GM23248 (cell line): Measurements from ENCODE around the gene B4GALT5. TPM values are rescaled to one million over a fixed set of nuclear protein-coding genes. Genes with fewer than 3 reads are reported as not detected.

Source experiments
- DNase-seq: peaks from one replicate; pipeline ENCODE4 v3.0.0-alpha.2; 2015
- H2AFZ ChIP-seq: fragments of 200-600 bp; sonication (generic); 2 replicates; pipeline ENCODE4 v1.6.1; 2016; ENCODE audit warnings: antibody characterized with exemption
- H3F3A ChIP-seq: fragments of 200-600 bp; sonication (generic); 2 replicates; pipeline ENCODE4 v1.6.1; 2016; ENCODE audit warnings: mild to moderate bottlenecking, antibody characterized with exemption, mixed run types; ENCODE audit not compliant: insufficient read depth
- H3K27ac ChIP-seq: fragments of 200-600 bp; sonication (generic); 2 replicates; pipeline ENCODE4 v1.5.1; 2016; ENCODE audit warnings: mild to moderate bottlenecking
- H3K27me3 ChIP-seq: fragments of 200-600 bp; sonication (generic); replicated peaks from 2 replicates; pipeline ENCODE4 v1.6.1; 2016; ENCODE audit warnings: mild to moderate bottlenecking; ENCODE audit not compliant: insufficient read depth
- H3K36me3 ChIP-seq: fragments of 200-600 bp; sonication (generic); 2 replicates; pipeline ENCODE4 v1.6.1; 2016; ENCODE audit warnings: low read depth, mild to moderate bottlenecking
- H3K4me1 ChIP-seq: fragments of 200-600 bp; sonication (generic); 2 replicates; pipeline ENCODE4 v1.6.1; 2016; ENCODE audit warnings: mild to moderate bottlenecking; ENCODE audit not compliant: insufficient read depth
- H3K4me2 ChIP-seq: fragments of 200-600 bp; sonication (generic); one replicate; pipeline ENCODE4 v1.6.1; 2016; ENCODE audit warnings: mild to moderate bottlenecking; ENCODE audit not compliant: unreplicated experiment
- H3K4me3 ChIP-seq: fragments of 200-600 bp; sonication (generic); 2 replicates; pipeline ENCODE4 v1.5.1; 2016; ENCODE audit warnings: mild to moderate bottlenecking
- H3K79me2 ChIP-seq: fragments of 200-600 bp; sonication (generic); 2 replicates; pipeline ENCODE4 v1.6.1; 2016; ENCODE audit warnings: mild to moderate bottlenecking; ENCODE audit not compliant: insufficient read depth
- H3K9ac ChIP-seq: fragments of 200-600 bp; sonication (generic); 2 replicates; pipeline ENCODE4 v1.6.1; 2016; ENCODE audit warnings: mild to moderate bottlenecking
- H3K9me2 ChIP-seq: fragments of 200-600 bp; sonication (generic); 2 replicates; pipeline ENCODE4 v1.6.1; 2016; ENCODE audit warnings: mixed run types, mild to moderate bottlenecking, moderate library complexity; ENCODE audit not compliant: insufficient read depth
- H3K9me3 ChIP-seq: fragments of 200-600 bp; sonication (generic); one replicate; pipeline ENCODE4 v1.6.1; 2017; ENCODE audit warnings: low read depth
- H4K20me1 ChIP-seq: fragments of 200-600 bp; sonication (generic); 2 replicates; pipeline ENCODE4 v1.6.0; 2016; ENCODE audit not compliant: insufficient read depth
- EZH2 ChIP-seq: fragments of 200-600 bp; sonication (generic); IDR thresholded peaks from 2 replicates; pipeline ENCODE4 v1.6.1; 2018; ENCODE audit warnings: antibody characterized with exemption, mild to moderate bottlenecking; ENCODE audit not compliant: insufficient read depth, poor library complexity, severe bottlenecking
- EZH2phosphoT487 ChIP-seq: fragments of 200-600 bp; sonication (generic); IDR thresholded peaks from 2 replicates; pipeline ENCODE4 v1.6.1; 2018; ENCODE audit warnings: antibody characterized with exemption, moderate library complexity, mild to moderate bottlenecking, low read depth; ENCODE audit not compliant: insufficient read depth
- WGBS, 2 experiments: methylation state at CpG; one replicate each; pipeline ENCODE4 v1.1.6; 2015 to 2017; ENCODE audit warnings: low lambda C conversion rate in 2 of 2, low coverage in 1 of 2; ENCODE audit errors: missing lambda C conversion rate in 2 of 2; 5-methylcytosine and 5-hydroxymethylcytosine counted together
- in situ Hi-C: fragments of 300-500 bp; cut with MboI; formaldehyde crosslinking; loops from 2 replicates; pipeline ENCODE4 v1.15.0; 2020
- polyA plus RNA-seq: library from polyadenylated mRNA; unstranded; fragments of >200 nt; fragmentation: Nextera tagmentation; extraction: Ambion mirVana; gene quantifications from 2 replicates; pipeline ENCODE4 v1.2.1, GENCODE V29; 2016
- total RNA-seq: library from RNA; depleted of rRNA; stranded (reverse); fragments of >200 nt; shearing (Covaris generic); gene quantifications from 2 replicates; pipeline ENCODE4 v1.2.3, GENCODE V29; 2014

B4GALT5 gene
- total and polyA plus RNA-seq, 2 experiments from 2014 or later, result 4.2 to 16.9 TPM

DNA sequence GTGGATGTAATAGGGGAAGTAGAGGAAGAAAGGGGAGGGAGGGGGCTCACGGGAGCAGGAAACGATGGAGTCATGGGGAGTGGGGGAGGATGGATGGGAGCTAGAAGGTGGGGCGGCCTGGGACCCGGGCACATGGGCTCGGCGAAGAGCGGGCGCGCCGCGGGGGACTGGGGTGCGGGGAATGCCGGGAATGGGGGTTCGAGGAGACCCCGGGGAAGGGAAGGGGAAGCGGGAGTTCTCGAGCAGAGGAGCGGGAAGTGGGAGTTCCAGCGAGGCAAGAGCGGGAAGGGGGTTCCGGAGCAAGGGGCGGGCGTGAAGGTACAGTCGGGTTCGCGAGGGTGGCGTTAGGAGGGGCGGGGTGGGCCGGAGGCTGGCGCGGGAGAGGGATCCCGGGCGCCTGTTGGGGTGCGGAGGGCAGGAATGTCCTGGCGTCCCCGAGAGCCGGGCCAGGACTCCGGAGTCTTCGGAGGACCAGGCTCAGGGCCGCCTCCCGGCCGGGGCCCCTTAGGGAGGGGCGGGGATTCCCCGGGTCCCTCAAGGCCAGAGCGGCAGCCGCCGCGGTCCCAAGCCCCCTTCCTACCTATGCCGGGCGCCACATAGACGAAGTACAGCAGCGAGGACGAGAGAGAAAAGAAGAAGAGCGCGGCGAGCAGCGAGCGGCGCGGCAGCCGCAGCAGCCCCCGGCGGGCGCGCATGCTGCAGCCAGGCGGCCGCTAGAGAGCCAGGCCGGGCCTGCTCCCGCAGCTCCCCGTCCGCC lies 504 bp downstream of the B4GALT5 start:
- H3K79me2 ChIP-seq, result peaks cover 60% of the 10 kb centered on the region
- H3K36me3 ChIP-seq, result no peaks in the 10 kb centered on the region
- no peaks in the 10 kb centered on the region for H3K27me3 ChIP-seq
- no peaks in the 10 kb centered on the region for H3K9me3 ChIP-seq
- peaks cover 17% of the 10 kb centered on the region for H3K4me1 ChIP-seq
- WGBS, 2 experiments, result 2% methylated on average over 12 to 55 of the region's 71 CpGs
- no peaks in the 10 kb centered on the region for H3K9me2 ChIP-seq
- H2AFZ ChIP-seq, result peak overlapping the region; percentile 72
- in situ Hi-C loops, result no loop called here
- peak overlapping the region; percentile 34 for H3K27ac ChIP-seq
- peak overlapping the region; percentile 91 for H3K9ac ChIP-seq
- DNase-seq, result no peak
- no peaks in the 10 kb centered on the region for H4K20me1 ChIP-seq
- peak overlapping the region; percentile 85 for H3K4me3 ChIP-seq
- H3F3A ChIP-seq, result peaks cover 8% of the 10 kb centered on the region
- peak overlapping the region; percentile 87 for H3K4me2 ChIP-seq
- no peak for TF ChIP-seq EZH2phosphoT487
- TF ChIP-seq EZH2, result no peak

DNA sequence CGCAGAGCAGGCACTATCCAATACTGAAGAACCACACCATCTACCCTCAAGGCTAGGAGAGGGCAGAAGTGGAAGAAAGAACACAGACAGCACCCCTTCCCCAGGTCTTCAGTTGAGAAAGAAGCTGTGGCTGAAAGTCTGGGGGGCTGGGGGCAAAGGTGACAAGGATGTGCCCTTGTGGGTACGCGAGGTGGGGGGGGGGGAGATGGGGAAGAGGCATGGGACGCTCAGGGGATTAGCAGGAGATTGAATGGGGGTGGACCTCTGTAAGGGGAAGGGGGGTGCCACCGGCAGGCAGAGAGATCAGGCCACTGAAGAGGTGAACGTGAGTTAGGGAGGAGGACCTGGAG lies 1.1 kb downstream of the B4GALT5 start:
- Histone ChIP-seq H3K4me3 (peak overlapping the region; percentile 85), H3K9me3 (no peaks in the 10 kb centered on the region), H3K79me2 (peaks cover 66% of the 10 kb centered on the region), H3K4me1 (peaks cover 17% of the 10 kb centered on the region), H4K20me1 (no peaks in the 10 kb centered on the region), H3F3A (peaks cover 8% of the 10 kb centered on the region), H3K4me2 (peak overlapping the region; percentile 87), H3K9ac (peak overlapping the region; percentile 91), H3K36me3 (no peaks in the 10 kb centered on the region), H2AFZ (peak overlapping the region; percentile 72), H3K27me3 (no peaks in the 10 kb centered on the region), H3K27ac (no peak overlapping the region), H3K9me2 (no peaks in the 10 kb centered on the region)
- no peak for DNase-seq
- TF ChIP-seq EZH2 (no peak), EZH2phosphoT487 (no peak)
- WGBS, 2 experiments, result 1 to 2% methylated on average over 3 to 6 of the region's 6 CpGs
- in situ Hi-C loops, result no loop called here

DNA sequence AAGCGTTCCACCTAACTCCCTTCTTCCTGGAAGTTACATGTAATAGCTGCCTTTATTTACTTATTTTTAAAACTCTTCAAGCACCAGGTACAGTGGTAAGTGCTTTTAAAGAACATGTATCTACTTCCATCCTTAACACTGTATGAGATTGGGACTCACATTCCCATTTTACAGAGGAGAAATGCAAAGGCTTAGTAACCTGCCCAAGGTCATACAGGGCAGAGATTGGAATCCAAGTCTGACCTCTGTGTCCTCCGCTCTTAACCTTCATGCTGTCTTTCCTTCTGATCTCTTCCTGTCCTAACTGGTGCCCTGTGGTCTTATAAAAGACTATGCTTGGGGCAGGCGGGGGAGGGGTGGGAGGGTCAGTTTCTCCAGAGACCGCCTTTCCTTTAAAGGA lies 1.6 kb downstream of the B4GALT5 start:
- Histone ChIP-seq H3K36me3 (no peaks in the 10 kb centered on the region), H3K27ac (no peak overlapping the region), H3K9ac (peak overlapping the region; percentile 91), H3K79me2 (peaks cover 71% of the 10 kb centered on the region), H3K9me3 (no peaks in the 10 kb centered on the region), H3K4me1 (peaks cover 18% of the 10 kb centered on the region), H3K9me2 (no peaks in the 10 kb centered on the region), H3K4me3 (peak overlapping the region; percentile 85), H4K20me1 (no peaks in the 10 kb centered on the region; the same call in 1 of the 2 replicates), H3K27me3 (no peaks in the 10 kb centered on the region), H2AFZ (no peak overlapping the region), H3K4me2 (peak overlapping the region; percentile 87), H3F3A (peaks cover 12% of the 10 kb centered on the region)
- WGBS, 2 experiments, result 28 to 29% methylated on average over 4 of the region's 4 CpGs
- DNase-seq, result peak; percentile 25
- in situ Hi-C loops, result no loop called here
- TF ChIP-seq EZH2phosphoT487 (no peak), EZH2 (no peak)

DNA sequence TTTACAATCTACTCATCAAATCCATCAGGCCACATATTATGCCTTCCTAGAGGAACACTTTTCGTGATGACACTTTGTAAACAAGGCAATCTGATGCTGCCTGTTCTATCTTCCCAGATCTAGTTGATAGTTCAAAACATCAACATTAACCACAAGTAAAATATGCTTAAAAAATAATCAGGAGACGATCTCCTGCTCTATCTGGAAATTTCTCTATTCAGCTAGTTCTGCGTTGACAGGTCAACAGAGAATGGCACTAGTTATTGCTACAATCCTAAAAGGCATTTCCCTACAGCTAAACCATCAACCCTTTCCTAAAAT lies 2.1 kb downstream of the B4GALT5 start:
- Histone ChIP-seq H3K27me3 (no peaks in the 10 kb centered on the region), H3K9me2 (no peaks in the 10 kb centered on the region), H3K27ac (no peak overlapping the region), H3K9ac (peak overlapping the region; percentile 91), H3K4me2 (peak overlapping the region; percentile 87), H2AFZ (no peak overlapping the region), H3K4me3 (peak overlapping the region; percentile 85), H3K4me1 (peaks cover 23% of the 10 kb centered on the region), H3F3A (peaks cover 14% of the 10 kb centered on the region), H3K36me3 (no peaks in the 10 kb centered on the region), H3K79me2 (peaks cover 76% of the 10 kb centered on the region), H3K9me3 (no peaks in the 10 kb centered on the region), H4K20me1 (no peaks in the 10 kb centered on the region; the same call in 1 of the 2 replicates)
- TF ChIP-seq EZH2 (no peak), EZH2phosphoT487 (no peak)
- 49 to 57% methylated on average over 3 of the region's 3 CpGs for WGBS, 2 experiments
- no peak for DNase-seq
- in situ Hi-C loops, result no loop called here
